ENCODE data around the gene RASSF3. TPM values are rescaled to one million over a fixed set of nuclear protein-coding genes. Genes with fewer than 3 reads are reported as not detected.

The RASSF3 gene
- total and polyA plus RNA-seq, 2 of the 13 experiments (the other 11 are each of a cell fraction or from before 2014, with no cell fraction given): 15.5 to 16.0 TPM

MicroRNAs encoded within 50 kb of the gene (microRNA counts, 767-probe panel; counts per million panel counts)
- microRNA hsa-miR-548c-3p (not detected), microRNA hsa-miR-548c-5p (not detected), microRNA hsa-miR-548z (not detected)

Small RNA genes lying within 50 kb of the gene (microRNA-seq; reads per million reads assigned to microRNA genes)
- gene MIR548C (not detected), gene MIR548Z (not detected)

Small RNA genes lying within 50 kb of the gene (small RNA-seq; reads per million reads assigned to genes)
- gene MIR548C (ENCODE audit: insufficient read depth in 2 of 3, insufficient read length in 3 of 3, low read depth in 2 of 3, low replicate concordance in 1 of 3): 0 reads per million in 3 experiments
- 0 reads per million in 3 experiments for gene MIR548Z (ENCODE audit: insufficient read depth in 2 of 3, insufficient read length in 3 of 3, low read depth in 2 of 3, low replicate concordance in 1 of 3)
- 0 reads per million in 3 experiments for gene RF00137 (ENCODE audit: insufficient read depth in 2 of 3, insufficient read length in 3 of 3, low read depth in 2 of 3, low replicate concordance in 1 of 3)

Other genes starting within 250 kb of the RASSF3 start
- not detected in 2 replicates for gene C12orf56, start 219.7 kb upstream of the RASSF3 start, total RNA-seq (2016; rRNA removed; fragmentation: Illumina TruSeq; extraction: Trizol)
- gene C12orf56, start 219.7 kb upstream of the RASSF3 start, polyA plus RNA-seq (2011; rRNA removed): 0.07 TPM in 1 of 2 replicates, not detected in the other
- 102 and 136 TPM in 2 replicates for gene XPOT, start 206.1 kb upstream of the RASSF3 start, total RNA-seq (2016; rRNA removed; fragmentation: Illumina TruSeq; extraction: Trizol)
- 91.8 and 93.8 TPM in 2 replicates for gene XPOT, start 206.1 kb upstream of the RASSF3 start, polyA plus RNA-seq (2011; rRNA removed)
- 25.2 and 35.1 TPM in 2 replicates for gene TBK1, start 158.4 kb upstream of the RASSF3 start, total RNA-seq (2016; rRNA removed; fragmentation: Illumina TruSeq; extraction: Trizol)
- 7.4 and 10.3 TPM in 2 replicates for gene TBK1, start 158.4 kb upstream of the RASSF3 start, polyA plus RNA-seq (2011; rRNA removed)
- 28.1 and 49.8 TPM in 2 replicates for gene GNS, start 148.9 kb downstream of the RASSF3 start, total RNA-seq (2016; rRNA removed; fragmentation: Illumina TruSeq; extraction: Trizol)
- gene GNS, start 148.9 kb downstream of the RASSF3 start, polyA plus RNA-seq (2011; rRNA removed): 51.0 and 56.7 TPM in 2 replicates
- gene TBC1D30, start 214.2 kb downstream of the RASSF3 start, total RNA-seq (2016; rRNA removed; fragmentation: Illumina TruSeq; extraction: Trizol): 0.21 and 0.42 TPM in 2 replicates
- 0.35 and 0.67 TPM in 2 replicates for gene TBC1D30, start 214.2 kb downstream of the RASSF3 start, polyA plus RNA-seq (2011; rRNA removed)

Data from HepG2 (cell line).